ENCODE measurements around the gene FAM81B. TPM values are rescaled to one million over a fixed set of nuclear protein-coding genes. Genes with fewer than 3 reads are reported as not detected.

Gene FAM81B
- total and polyA plus RNA-seq, 2 of the 4 experiments (the other 2 are of a cell fraction) = not detected

DNA sequence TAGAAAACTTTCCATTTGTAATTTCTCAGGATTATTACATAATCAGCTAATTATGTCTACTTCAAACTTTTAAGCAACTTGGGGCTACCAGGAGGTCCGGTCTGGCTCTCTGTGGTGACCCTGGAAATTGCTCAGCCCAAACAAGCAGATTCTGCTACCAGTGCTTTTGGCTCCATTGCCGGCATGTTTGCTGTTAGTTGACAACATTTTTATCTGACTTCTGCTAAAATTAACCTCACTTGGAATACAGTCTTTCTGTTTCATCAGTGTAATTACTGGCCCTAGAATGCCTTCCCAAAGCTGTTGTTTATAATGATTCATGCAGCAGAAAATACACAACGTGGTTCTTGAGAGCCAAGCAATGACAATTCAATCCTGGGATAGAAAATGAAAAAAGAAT is 38.5 kb upstream of the FAM81B start:
- Histone ChIP-seq H3K27ac (ENCODE audit: insufficient read depth, low read length) (no peak overlapping the region), H3K14ac (replicated peaks; ENCODE audit: low read depth, low read length) (no peak overlapping the region), H4K8ac (ENCODE audit: low read depth in 2 of 2, low read length in 2 of 2) (no peak overlapping the region), H2AK9ac (replicated peaks; ENCODE audit: low read depth, low read length, poor library complexity) (no peak overlapping the region), H4K5ac (ENCODE audit: low read depth, low read length) (no peak overlapping the region), H2BK5ac (ENCODE audit: low read depth, low read length, poor library complexity, severe bottlenecking) (no peak overlapping the region), H2BK120ac (ENCODE audit: low read depth, low read length) (no peak overlapping the region), H3K9me1 (ENCODE audit: insufficient read depth, low read length) (no peaks in the 10 kb centered on the region), H3K18ac (ENCODE audit: low read depth, low read length) (no peak overlapping the region), H4K91ac (ENCODE audit: insufficient read depth, low read depth, low read length) (no peak overlapping the region), H2BK15ac (ENCODE audit: low read depth, low read length) (no peak overlapping the region), H2AFZ (replicated peaks; ENCODE audit: low read length, poor library complexity) (no peak overlapping the region), H3K79me1 (ENCODE audit: low read depth in 1 of 2, low read length in 2 of 2) (no peaks in the 10 kb centered on the region), H3K4me3 (ENCODE audit: insufficient read depth, low read depth, low read length) (no peak overlapping the region), H3K9ac (ENCODE audit: low read depth, low read length) (no peak overlapping the region), H4K20me1 (ENCODE audit: insufficient read depth, low read length) (no peaks in the 10 kb centered on the region), H3K36me3 (ENCODE audit: control insufficient read depth, insufficient read depth, low read length) (no peaks in the 10 kb centered on the region), H3K4me2 (ENCODE audit: low read depth, low read length) (no peak overlapping the region), H3K27me3 (ENCODE audit: control insufficient read depth, insufficient read depth, low read length) (no peaks in the 10 kb centered on the region), H3K9me3 (ENCODE audit: control insufficient read depth, insufficient read depth, low read length) (no peaks in the 10 kb centered on the region), H2BK20ac (ENCODE audit: low read depth, low read length) (no peak overlapping the region), H3K23ac (ENCODE audit: low read depth, low read length) (no peak overlapping the region), H3K4ac (ENCODE audit: low read depth, low read length) (no peak overlapping the region), H3K4me1 (ENCODE audit: control insufficient read depth, insufficient read depth, low read length) (no peaks in the 10 kb centered on the region), H2AK5ac (ENCODE audit: low read depth, low read length) (no peak overlapping the region), H3K56ac (ENCODE audit: extremely low read depth, insufficient read depth, low read length) (no peak overlapping the region)
- ATAC-seq (ENCODE audit: low read depth) (no peak; the same call in 1 of the 2 replicates), DNase-seq (no peak)
- POLR2A ChIA-PET (ENCODE audit: unreplicated experiment) = no interaction called here
- intact Hi-C loops (cut with micrococcal nuclease) (no loop called here), in situ Hi-C loops (cut with MboI; ENCODE audit: low sequenced_read_pairs) (no loop called here), dilution Hi-C loops (cut with HindIII; ENCODE audit: low sequenced_read_pairs, unreplicated experiment) (no loop called here)
- WGBS, 2 experiments (ENCODE audit: extremely low coverage in 2 of 2, insufficient read length in 1 of 2) = no CpG with 5 or more reads among the region's 3 CpGs
- CTCF ChIA-PET = interaction anchor here (0.6 kb wide), 1 partner anchor 50 kb away, joined by 6 read pairs; no protein-coding TSS in a partner anchor
- BruUV-seq (replicated peaks) = no TSS peak
- TF ChIP-seq CTCF (conservative IDR thresholded peaks at IDR 0.05; ENCODE audit: low read depth, low read length) (no peak), MAZ (IDR thresholded peaks at IDR 0.05; ENCODE audit: borderline replicate concordance, low read depth, low read length) (no peak), ELK1 (IDR thresholded peaks at IDR 0.05; ENCODE audit: borderline replicate concordance, low read depth, low read length) (no peak), RFX5 (IDR thresholded peaks at IDR 0.05; ENCODE audit: low read depth, low read length) (no peak), MXI1 (IDR thresholded peaks at IDR 0.05; ENCODE audit: borderline replicate concordance, low read depth, low read length) (no peak), USF2 (IDR thresholded peaks at IDR 0.05; ENCODE audit: low read depth, low read length) (no peak), CHD1 (IDR thresholded peaks at IDR 0.05; ENCODE audit: low read depth, low read length) (no peak), BHLHE40 (IDR thresholded peaks at IDR 0.05; ENCODE audit: low read depth, low read length) (no peak), RAD21 (IDR thresholded peaks at IDR 0.05; ENCODE audit: low read length) (no peak), MAFK (IDR thresholded peaks at IDR 0.05; ENCODE audit: low read depth, low read length) (no peak), FOS (IDR thresholded peaks at IDR 0.05; ENCODE audit: low read depth, low read length) (no peak), CEBPB (IDR thresholded peaks at IDR 0.05; ENCODE audit: low read depth, low read length) (no peak), RCOR1 (IDR thresholded peaks at IDR 0.05; ENCODE audit: insufficient replicate concordance, low read length) (no peak), NFE2L2 (IDR thresholded peaks at IDR 0.05; ENCODE audit: low read depth, low read length) (no peak), SMC3 (IDR thresholded peaks at IDR 0.05; ENCODE audit: low read depth, low read length) (no peak), POLR2A (IDR thresholded peaks at IDR 0.05; ENCODE audit: low read depth, low read length) (no peak)

Data from IMR-90 (cell line).